GM19372 (cell line): ENCODE measurements around the gene KRT74.

Experiments
- ATAC-seq: cut with Tn5 transposase; IDR thresholded peaks from one replicate; pipeline ENCODE4 v1.9.1; 2021; ENCODE audit warnings: mild to moderate bottlenecking, low read depth, moderate library complexity; ENCODE audit not compliant: unreplicated experiment

The KRT74 gene

GRCh38 chr12:52541709-52542108 is 31.9 kb downstream of the KRT74 start:
- ATAC-seq, result no peak

GRCh38 chr12:52540531-52540930 is 33.1 kb downstream of the KRT74 start:
- no peak for ATAC-seq

DNA sequence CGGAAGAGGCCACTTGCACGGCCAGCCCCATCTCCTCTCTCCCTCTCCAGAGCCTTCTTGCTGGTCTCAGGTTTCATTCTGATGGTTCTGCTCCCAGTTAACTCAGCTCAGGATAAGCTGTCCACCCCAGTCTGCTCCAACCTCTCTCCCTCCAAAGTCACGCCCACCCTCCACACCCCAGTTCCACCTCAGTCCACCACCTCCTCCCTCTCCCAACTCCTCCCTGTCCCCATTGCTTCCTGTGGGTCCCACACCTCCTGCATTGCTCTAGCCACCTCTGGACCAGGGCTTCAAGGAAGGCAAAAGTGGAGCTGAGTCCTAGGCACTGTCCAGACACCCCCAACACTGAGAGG is 33.8 kb downstream of the KRT74 start:
- no peak for ATAC-seq

GRCh38 chr12:52539083-52539820 is 34.4 kb downstream of the KRT74 start:
- ATAC-seq, result no peak

- no peak for ATAC-seq
Measured at GRCh38 chr12:52537101-52537500, 36.5 kb downstream of the KRT74 start.

- ATAC-seq, result no peak
Measured at GRCh38 chr12:52535574-52535973, 38.1 kb downstream of the KRT74 start.

DNA sequence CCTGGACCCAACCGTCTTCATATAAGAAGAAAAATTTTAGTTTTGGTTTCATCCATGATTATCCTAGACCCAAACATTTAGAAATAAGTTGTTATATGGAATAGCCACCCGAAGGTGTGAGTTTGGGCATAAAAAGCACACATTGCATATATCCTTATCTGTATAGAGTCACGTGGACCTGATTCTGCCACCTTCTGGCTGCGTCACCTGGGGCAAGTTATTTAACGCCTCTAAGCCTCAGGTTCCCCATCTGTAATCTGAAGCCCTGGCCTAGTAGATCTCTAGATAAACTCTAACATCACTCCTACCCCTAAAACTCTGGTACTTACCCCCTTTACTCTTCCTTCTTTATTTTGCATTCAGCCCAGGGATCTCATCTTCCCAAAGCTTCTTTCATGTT is 39.2 kb downstream of the KRT74 start:
- ATAC-seq, result no peak

DNA sequence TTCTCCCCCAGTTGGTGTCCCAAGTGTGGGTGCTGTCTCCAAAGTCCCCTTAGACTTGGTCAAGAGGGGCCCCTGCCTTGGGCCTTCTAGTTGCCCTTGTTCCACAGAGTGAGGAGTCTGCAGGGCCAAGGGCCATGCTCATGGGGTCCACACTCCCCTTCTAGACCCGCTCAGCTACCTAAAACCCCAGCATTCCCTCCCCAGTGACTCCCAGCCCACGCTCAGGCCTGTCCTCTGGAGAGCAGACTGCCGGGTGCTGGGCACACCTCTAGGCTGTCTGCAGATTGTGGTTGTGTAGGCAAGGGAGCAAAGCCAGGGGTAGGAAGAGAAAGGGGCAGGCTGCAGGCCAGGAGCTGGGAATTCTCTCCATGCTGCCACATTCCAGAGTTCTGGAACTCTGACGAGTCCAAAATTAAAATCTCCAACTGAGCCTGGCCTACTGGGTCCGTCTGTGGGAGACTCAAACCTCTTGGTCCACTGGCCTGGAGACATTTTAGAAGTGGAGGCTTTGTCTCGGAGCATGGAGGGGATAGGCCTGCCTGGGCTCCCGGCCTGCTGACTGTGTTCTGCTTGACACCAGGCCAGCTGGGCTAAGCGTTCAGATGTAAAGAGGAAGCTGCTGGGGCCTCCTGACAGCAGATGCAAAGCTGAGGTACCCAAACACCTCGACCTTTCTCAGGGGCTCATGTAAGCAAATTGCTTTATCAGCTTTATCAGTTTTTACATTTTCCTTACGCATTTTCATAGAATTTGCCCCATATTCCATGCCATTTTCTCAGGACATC is 39.8 kb downstream of the KRT74 start:
- ATAC-seq, result no peak

- ATAC-seq, result no peak
Measured at GRCh38 chr12:52532636-52533035, 41.0 kb downstream of the KRT74 start.

GRCh38 chr12:52531566-52532300 is 41.9 kb downstream of the KRT74 start:
- ATAC-seq, result no peak

DNA sequence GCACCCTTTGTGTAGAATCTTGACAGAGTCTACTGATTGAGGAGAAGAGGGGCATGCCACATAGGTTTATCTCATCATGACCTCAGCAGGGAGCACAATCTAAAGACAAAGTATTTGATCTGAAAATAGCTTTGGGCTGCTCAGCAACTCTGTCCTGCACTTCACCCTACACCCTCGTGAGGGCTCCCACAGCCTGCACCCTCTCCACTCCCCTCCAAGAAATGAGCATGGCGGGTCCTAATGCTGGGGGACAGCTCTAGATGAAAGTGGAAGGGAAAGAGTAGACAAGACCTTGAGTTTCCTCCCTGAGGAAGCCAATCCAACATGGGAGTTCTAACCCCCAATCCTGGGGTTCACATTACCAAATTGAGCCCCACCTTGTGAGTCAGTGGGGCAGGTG is 42.7 kb downstream of the KRT74 start:
- ATAC-seq, result no peak

DNA sequence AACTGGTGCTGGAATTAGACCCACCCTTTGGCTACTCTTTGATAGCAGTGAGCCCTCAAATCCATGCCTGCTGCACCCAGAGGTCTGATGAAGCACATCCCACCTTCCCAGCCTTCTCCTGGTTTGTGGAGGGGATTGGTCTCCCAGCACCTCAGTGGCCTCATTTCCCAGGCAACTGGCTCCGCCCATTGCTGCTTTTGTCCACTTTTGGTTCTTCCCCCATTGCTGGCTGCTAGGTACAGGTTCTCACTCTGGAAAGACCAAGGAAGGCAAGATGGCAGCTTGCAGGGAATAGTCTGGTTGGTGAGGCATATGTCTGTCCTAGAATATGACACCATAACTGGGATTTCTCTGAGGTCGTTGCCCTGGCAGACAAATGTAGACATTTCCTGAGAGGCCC is 43.3 kb downstream of the KRT74 start:
- no peak for ATAC-seq

DNA sequence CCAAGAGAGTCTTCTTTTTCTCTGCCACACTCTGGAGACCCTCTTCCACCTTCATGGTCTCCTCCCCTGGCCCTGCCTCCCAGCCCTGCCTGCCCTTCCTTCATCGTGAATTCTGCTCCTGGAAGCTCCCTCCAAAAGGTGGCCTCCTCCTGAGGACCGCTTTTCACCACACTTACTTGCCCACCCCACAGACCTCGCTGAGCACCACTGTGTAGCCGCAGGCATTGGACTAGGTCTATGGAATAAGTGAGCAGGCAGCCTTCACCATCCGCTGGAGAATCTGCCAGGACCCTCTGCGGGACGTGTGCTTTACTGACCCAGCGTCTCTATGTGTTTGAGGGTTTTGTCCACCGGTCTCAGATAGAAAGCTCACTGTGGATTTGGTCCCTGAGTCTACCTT is 43.8 kb downstream of the KRT74 start:
- no peak for ATAC-seq

GRCh38 chr12:52529417-52529816 is 44.2 kb downstream of the KRT74 start:
- no peak for ATAC-seq

- no peak for ATAC-seq
Measured at GRCh38 chr12:52528641-52529143, 45.0 kb downstream of the KRT74 start.

DNA sequence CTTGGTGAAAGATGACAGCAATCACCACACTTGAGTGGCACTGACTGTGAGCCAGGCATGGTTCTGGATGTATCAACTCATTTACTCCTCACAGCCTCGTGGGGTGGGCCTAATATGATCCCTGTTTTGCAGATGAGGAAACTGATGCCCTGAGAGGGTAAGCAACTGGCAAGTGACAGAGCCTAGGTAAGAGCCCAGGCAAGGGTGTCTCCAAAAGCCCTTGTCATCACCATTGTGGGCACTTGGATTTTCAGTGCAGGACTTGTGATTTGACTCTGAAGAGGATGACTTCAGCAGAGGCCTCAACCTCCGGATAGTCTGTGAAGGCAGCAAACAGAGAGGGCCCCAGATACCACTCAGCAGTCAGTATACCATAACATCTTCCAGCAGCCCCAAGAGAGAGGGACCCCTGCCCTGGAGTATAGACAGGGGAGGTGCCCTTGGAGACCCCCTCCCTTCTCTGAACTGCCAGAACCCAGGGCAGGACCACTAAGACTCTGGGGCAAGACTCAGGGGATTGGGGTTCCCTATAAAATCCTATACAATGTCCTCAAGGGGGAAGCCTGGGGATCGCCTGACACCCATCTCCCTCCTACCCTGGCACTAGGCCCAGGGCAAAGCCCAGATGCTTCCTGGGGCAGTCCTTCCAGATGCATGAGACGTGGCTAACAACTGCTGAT is 46.4 kb downstream of the KRT74 start:
- ATAC-seq, result no peak

GRCh38 chr12:52526511-52526951 is 47.1 kb downstream of the KRT74 start:
- no peak for ATAC-seq

DNA sequence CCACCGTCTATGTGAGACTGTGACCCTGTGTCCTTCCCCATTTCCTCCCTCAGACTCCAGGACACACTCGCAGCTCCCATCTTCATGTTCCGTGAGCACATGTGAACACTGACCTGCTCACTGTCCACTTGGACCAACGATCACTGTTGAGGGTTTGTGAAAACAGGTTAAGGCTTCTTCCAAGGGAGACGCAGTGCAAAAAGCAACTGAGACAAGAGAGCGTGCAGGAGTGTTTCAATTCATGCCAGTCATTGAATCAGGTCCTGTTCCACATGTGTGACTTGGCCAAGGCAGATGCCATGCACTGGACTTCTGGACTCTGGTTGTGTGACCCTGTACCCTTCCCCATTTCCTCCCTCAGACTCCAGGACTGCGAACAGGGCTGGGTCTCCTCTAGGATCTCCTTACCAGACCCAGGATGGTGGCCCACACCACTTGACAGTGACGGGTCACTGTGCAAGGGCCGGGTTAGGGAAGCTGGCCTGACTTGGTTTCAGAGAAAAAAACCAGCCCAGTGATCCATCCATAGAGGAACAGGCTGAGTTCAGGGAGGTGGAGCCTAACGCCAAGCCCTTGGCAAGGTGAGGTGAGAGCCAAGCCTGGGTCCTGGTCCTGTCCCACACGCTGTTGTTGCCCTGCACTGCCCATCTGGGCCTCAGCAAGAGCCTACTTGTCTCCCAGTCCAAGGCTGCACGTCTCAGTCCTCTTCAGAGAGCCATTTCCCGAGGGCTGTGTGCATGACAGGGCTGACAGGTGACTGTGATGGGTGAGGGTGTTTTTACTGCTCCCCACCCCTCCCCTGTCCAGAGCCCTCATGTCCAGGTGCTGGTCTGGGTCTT is 47.8 kb downstream of the KRT74 start:
- no peak for ATAC-seq

DNA sequence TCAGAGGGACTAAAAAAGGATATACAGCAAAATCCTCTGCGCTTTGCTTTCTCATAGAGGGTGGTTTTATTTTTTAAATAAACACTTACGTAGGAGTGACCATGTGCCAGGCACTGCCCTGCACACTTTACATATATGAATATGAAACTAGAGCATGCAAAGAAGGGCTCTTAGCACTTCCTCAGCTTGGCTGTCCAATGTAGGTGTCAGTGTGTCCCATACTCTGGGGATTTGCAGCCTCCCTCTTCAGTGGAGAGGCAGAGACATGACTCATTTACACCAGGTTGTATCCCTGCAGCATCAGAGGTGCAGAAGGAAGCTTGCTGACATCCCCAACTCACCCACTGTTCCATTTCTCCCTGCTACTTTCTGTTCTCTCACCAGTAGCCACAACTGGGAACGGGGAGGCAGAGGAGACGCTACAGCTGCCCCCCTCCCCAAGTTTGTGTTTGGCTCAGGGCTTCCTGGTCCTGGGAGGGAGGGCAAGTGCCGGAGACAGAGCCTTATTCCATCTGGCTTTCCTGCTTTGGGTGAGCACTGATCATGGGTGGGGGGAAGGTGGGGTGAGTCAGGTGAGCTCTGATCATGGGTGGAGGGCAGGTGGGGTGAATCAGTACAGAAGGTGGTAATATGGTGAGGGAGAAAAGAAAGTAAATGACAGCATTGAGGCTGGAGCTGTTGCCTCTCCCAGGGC is 48.6 kb downstream of the KRT74 start:
- no peak for ATAC-seq
